Measurements from ENCODE around the gene PRR15.

DNA sequence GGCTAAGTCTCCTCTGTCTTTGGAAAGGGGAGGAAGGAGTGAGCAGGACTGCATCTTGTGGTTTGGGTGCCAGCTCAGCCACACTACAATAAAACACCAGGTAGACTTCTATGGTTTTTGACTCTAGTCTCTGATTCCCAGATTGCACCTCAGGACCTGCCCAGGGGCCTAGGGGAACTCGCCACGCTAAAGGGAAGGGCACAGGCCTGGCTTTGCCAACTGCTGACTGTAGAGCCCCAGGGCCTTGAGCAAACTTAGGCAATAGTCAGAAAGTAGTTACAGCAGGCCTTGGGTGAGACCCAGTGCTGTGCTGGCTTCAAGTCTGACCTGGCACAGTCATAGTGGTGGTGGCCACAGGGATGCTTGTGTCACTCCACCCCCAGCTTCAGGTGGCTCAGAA lies 24.2 kb upstream of the PRR15 start:
- no peak for TF ChIP-seq GATA3 (IDR thresholded peaks at IDR 0.05; ENCODE audit: low read depth, low read length)
- no peak for TF ChIP-seq GATA2 (IDR thresholded peaks at IDR 0.05; ENCODE audit: low read depth, low read length)

All from SH-SY5Y (cell line).